H1 (cell line): ENCODE results near the gene MPP4. TPM values are rescaled to one million over a fixed set of nuclear protein-coding genes. Genes with fewer than 3 reads are reported as not detected.

Experiments
- CTCF ChIA-PET: fragments of 300-600 bp; sonication (Branson Sonifier 250); formaldehyde crosslinking; loops from one replicate; lab custom pipeline; 2021; ENCODE audit not compliant: partially characterized antibody; lab: Charles Lee
- POLR2A ChIA-PET: fragments of 300-600 bp; sonication (Branson Sonifier 250); formaldehyde crosslinking; loops from one replicate; lab custom pipeline; 2021; ENCODE audit warnings: inconsistent platforms; ENCODE audit not compliant: partially characterized antibody; lab: Charles Lee
- DNase-seq, 2 experiments: peaks; one replicate each; pipeline versions ENCODE4 v3.0.0 to v3.0.0-alpha.2; 2010 to 2022; ENCODE audit warnings: low spot score in 2 of 2, low read depth in 1 of 2, mixed read lengths in 1 of 2
- FAIRE-seq: peaks from 2 replicates; lab custom pipeline; 2011; peaks lifted over from hg19 to GRCh38; lab: Jason Lieb, UNC
- H2AFZ ChIP-seq: 2 replicates; pipeline ENCODE4 v1.8.1; 2012; ENCODE audit warnings: low read length, inconsistent platforms
- H2AK5ac ChIP-seq: 2 replicates; pipeline ENCODE4 v1.6.1; 2013; ENCODE audit warnings: low read depth, low read length
- H2BK120ac ChIP-seq: replicated peaks from 2 replicates; pipeline ENCODE3; 2013; ENCODE audit warnings: low read depth, low read length, inconsistent platforms
- H2BK12ac ChIP-seq: 2 replicates; pipeline ENCODE4 v1.6.1; 2013; ENCODE audit warnings: low read depth, low read length
- H2BK15ac ChIP-seq: 2 replicates; pipeline ENCODE4 v1.6.1; 2013; ENCODE audit warnings: low read length
- H2BK20ac ChIP-seq: 2 replicates; pipeline ENCODE4 v1.6.1; 2013; ENCODE audit warnings: low read length
- H2BK5ac ChIP-seq: 2 replicates; pipeline ENCODE4 v1.6.1; 2013; ENCODE audit warnings: low read depth, low read length
- H3K14ac ChIP-seq: 2 replicates; pipeline ENCODE4 v1.6.1; 2013; ENCODE audit warnings: inconsistent platforms; ENCODE audit not compliant: insufficient read length
- H3K18ac ChIP-seq: 2 replicates; pipeline ENCODE4 v1.6.1; 2013; ENCODE audit warnings: low read length; ENCODE audit errors: extremely low read depth
- H3K23ac ChIP-seq: 2 replicates; pipeline ENCODE4 v1.6.1; 2013; ENCODE audit warnings: inconsistent platforms; ENCODE audit not compliant: insufficient read length
- H3K23me2 ChIP-seq: 2 replicates; pipeline ENCODE4 v1.6.1; 2013; ENCODE audit warnings: low read depth, low read length
- H3K27ac ChIP-seq: 2 replicates; pipeline ENCODE4 v1.6.1; 2011; ENCODE audit warnings: low read depth, low read length, inconsistent platforms
- H3K27me3 ChIP-seq, 4 experiments: replicated peaks in 1 of 4; 1 replicate in 1 of 4; 2 replicates in 3 of 4; pipeline versions ENCODE4 v1.6.1 to v1.8.1; 2011 to 2013; ENCODE audit warnings: low read length in 3 of 4, mild to moderate bottlenecking in 3 of 4, inconsistent platforms in 2 of 4, mixed read lengths in 2 of 4, moderate library complexity in 1 of 4; ENCODE audit not compliant: control insufficient read depth in 3 of 4, insufficient read depth in 3 of 4; ENCODE audit errors: extremely low read depth in 1 of 4
- H3K36me3 ChIP-seq, 4 experiments: 2 replicates each; pipeline versions ENCODE4 v1.6.1 to v1.8.1; 2011 to 2013; ENCODE audit warnings: mild to moderate bottlenecking in 4 of 4, low read length in 3 of 4, moderate library complexity in 2 of 4, control low read depth in 1 of 4, inconsistent platforms in 1 of 4; ENCODE audit not compliant: insufficient read depth in 4 of 4, control insufficient read depth in 2 of 4
- H3K4ac ChIP-seq: replicated peaks from 2 replicates; pipeline ENCODE3; 2013; ENCODE audit warnings: low read length, low read depth, mixed read lengths, inconsistent platforms; ENCODE audit not compliant: insufficient read length
- H3K4me1 ChIP-seq, 4 experiments: replicated peaks in 1 of 4; 1 replicate in 1 of 4; 2 replicates in 3 of 4; pipeline versions ENCODE4 v1.6.1 to v1.8.1; 2011 to 2013; ENCODE audit warnings: low read length in 3 of 4, inconsistent platforms in 2 of 4, mixed read lengths in 1 of 4; ENCODE audit not compliant: insufficient read depth in 4 of 4, control insufficient read depth in 3 of 4
- H3K4me2 ChIP-seq, 2 experiments: 2 replicates each; pipeline versions ENCODE4 v1.6.1 to v1.8.1; 2011 to 2013; ENCODE audit warnings: low read depth in 2 of 2, low read length in 2 of 2, control low read depth in 1 of 2, inconsistent platforms in 1 of 2, mild to moderate bottlenecking in 1 of 2; ENCODE audit not compliant: insufficient read depth in 1 of 2
- H3K4me3 ChIP-seq, 4 experiments: fragments of 200-600, 300-600 bp in 1 of 4; sonication (generic), shearing (Covaris generic), sonication (Bioruptor Twin) in 1 of 4; 2 replicates each; pipeline versions ENCODE4 v1.5.1 to v1.8.1; 2011 to 2016; ENCODE audit warnings: low read length in 4 of 4, low read depth in 3 of 4, control low read depth in 2 of 4, inconsistent platforms in 2 of 4, mild to moderate bottlenecking in 2 of 4, mixed read lengths in 1 of 4, moderate library complexity in 1 of 4; ENCODE audit not compliant: insufficient read depth in 2 of 4; ENCODE audit errors: extremely low read depth in 1 of 4
- H3K56ac ChIP-seq: replicated peaks from 2 replicates; pipeline ENCODE3; 2013; ENCODE audit warnings: low read depth, mild to moderate bottlenecking, mixed read lengths, low read length, inconsistent platforms; ENCODE audit not compliant: insufficient read length
- H3K79me1 ChIP-seq: 2 replicates; pipeline ENCODE4 v1.6.1; 2013; ENCODE audit warnings: low read depth, low read length, control low read depth
- H3K79me2 ChIP-seq, 2 experiments: 2 replicates each; pipeline versions ENCODE4 v1.6.1 to v1.8.1; 2012 to 2013; ENCODE audit warnings: low read length in 2 of 2, mild to moderate bottlenecking in 2 of 2, inconsistent platforms in 1 of 2; ENCODE audit not compliant: insufficient read depth in 2 of 2, control insufficient read depth in 1 of 2
- H3K9ac ChIP-seq, 4 experiments: replicated peaks in 1 of 4; 1 replicate in 1 of 4; 2 replicates in 3 of 4; pipeline versions ENCODE4 v1.6.1 to v1.8.1; 2011 to 2013; ENCODE audit warnings: low read depth in 3 of 4, low read length in 3 of 4, control low read depth in 2 of 4, mild to moderate bottlenecking in 2 of 4, moderate library complexity in 2 of 4, inconsistent platforms in 1 of 4; ENCODE audit errors: extremely low read depth in 1 of 4
- H3K9me3 ChIP-seq, 2 experiments: 2 replicates each; pipeline versions ENCODE4 v1.6.1 to v1.8.1; 2012 to 2013; ENCODE audit warnings: mild to moderate bottlenecking in 2 of 2, moderate library complexity in 2 of 2, control low read depth in 1 of 2, inconsistent platforms in 1 of 2, low read depth in 1 of 2, low read length in 1 of 2, mixed read lengths in 1 of 2; ENCODE audit not compliant: insufficient read depth in 2 of 2
- H4K20me1 ChIP-seq, 2 experiments: replicated peaks in 1 of 2; 2 replicates each; pipeline versions ENCODE3 to v1.8.1; 2011 to 2013; ENCODE audit warnings: inconsistent platforms in 2 of 2, low read length in 2 of 2, mild to moderate bottlenecking in 1 of 2; ENCODE audit not compliant: insufficient read depth in 2 of 2, control insufficient read depth in 1 of 2
- H4K5ac ChIP-seq: 2 replicates; pipeline ENCODE4 v1.6.1; 2013; ENCODE audit warnings: low read length, low read depth, mixed read lengths, inconsistent platforms; ENCODE audit not compliant: insufficient read length
- H4K8ac ChIP-seq: 2 replicates; pipeline ENCODE4 v1.8.0; 2013; ENCODE audit warnings: mild to moderate bottlenecking, moderate library complexity, low read length, inconsistent platforms; ENCODE audit not compliant: insufficient read depth; ENCODE audit errors: extremely low read depth
- H4K91ac ChIP-seq: replicated peaks from 2 replicates; pipeline ENCODE3; 2013; ENCODE audit warnings: low read length, mixed read lengths, inconsistent platforms; ENCODE audit not compliant: insufficient read length
- CEBPB ChIP-seq: IDR thresholded peaks from 2 replicates; pipeline ENCODE4 v1.6.1; 2012; ENCODE audit warnings: low read depth, low read length
- CREB1 ChIP-seq: IDR thresholded peaks from 2 replicates; pipeline ENCODE4 v1.6.1; 2012; ENCODE audit warnings: inconsistent platforms
- PHF8 ChIP-seq: fragments of 200-600 bp; sonication (generic); conservative IDR thresholded peaks from 2 replicates; pipeline ENCODE4 v1.7.1; 2012; ENCODE audit warnings: low read depth, mild to moderate bottlenecking, inconsistent platforms, low read length, moderate library complexity
- POLR2A ChIP-seq, 2 experiments: IDR thresholded peaks; 1 replicate in 1 of 2; 2 replicates in 1 of 2; pipeline ENCODE4 v1.6.1; 2011; ENCODE audit warnings: low read depth in 2 of 2, low read length in 2 of 2, mild to moderate bottlenecking in 2 of 2; ENCODE audit errors: control extremely low read depth in 1 of 2
- SAP30 ChIP-seq: fragments of 300-600 bp; sonication (generic); IDR thresholded peaks from 2 replicates; pipeline ENCODE4 v1.7.1; 2012; ENCODE audit warnings: low read length, moderate library complexity, mild to moderate bottlenecking, inconsistent platforms; ENCODE audit not compliant: insufficient read depth, insufficient replicate concordance
- SIN3A ChIP-seq, 2 experiments: IDR thresholded peaks in 1 of 2; conservative IDR thresholded peaks in 1 of 2; 2 replicates each; pipeline ENCODE4 v1.6.1; 2011 to 2012; ENCODE audit warnings: low read length in 2 of 2, improper control_type of control experiment in 1 of 2, low read depth in 1 of 2, mild to moderate bottlenecking in 1 of 2
- SIX5 ChIP-seq: IDR thresholded peaks from 2 replicates; pipeline ENCODE4 v1.6.1; 2011; ENCODE audit warnings: mild to moderate bottlenecking, low read depth, low read length
- SUZ12 ChIP-seq: fragments of 200-600 bp; sonication (generic); IDR thresholded peaks from 2 replicates; pipeline ENCODE4 v1.6.1; 2012; ENCODE audit warnings: mild to moderate bottlenecking, inconsistent platforms, low read length, moderate library complexity, mixed read lengths
- TAF1 ChIP-seq: IDR thresholded peaks from 2 replicates; pipeline ENCODE4 v1.6.1; 2011; ENCODE audit warnings: mild to moderate bottlenecking, low read depth, low read length
- WGBS, 2 experiments: shearing (Covaris generic) in 1 of 2; methylation state at CpG; one replicate each; pipeline versions ENCODE4 v1.1.6 to v1.1.7; 2013 to 2015; ENCODE audit warnings: low lambda C conversion rate in 2 of 2, mixed read lengths in 2 of 2, inconsistent platforms in 1 of 2, low coverage in 1 of 2, missing lambda C conversion rate in 1 of 2; ENCODE audit not compliant: insufficient replicate concordance in 2 of 2, insufficient coverage in 1 of 2, insufficient read length in 1 of 2; ENCODE audit errors: extremely low coverage in 1 of 2, missing lambda C conversion rate in 1 of 2; 5-methylcytosine and 5-hydroxymethylcytosine counted together
- polyA plus RNA-seq, 7 experiments: library from polyadenylated mRNA; depleted of rRNA in 3 of 7; stranded (reverse) in 5 of 7; unstranded in 2 of 7; fragments of >200 nt in 5 of 7; fragments of 200-250 nt in 2 of 7; gene quantifications; 1 replicate in 5 of 7; 2 replicates in 1 of 7; 4 replicates in 1 of 7; pipeline versions ENCODE4 v1.2.1 to v1.2.3, GENCODE V29; 2011 to 2013; ENCODE audit warnings: missing spikeins in 2 of 7, mixed read lengths in 2 of 7
- total RNA-seq: library from RNA; stranded (reverse); fragmentation: NEBNext Ultra II Directional; extraction: Animal tissue kit (Norgen Biotek cat#: 25700); gene quantifications from 2 replicates; pipeline ENCODE4 v1.2.1, GENCODE V29; 2021
- TF ChIP-seq, protein P1 (sequence below), 3 experiments: IDR thresholded peaks; 1 replicate in 2 of 3; 2 replicates in 1 of 3; pipeline versions ENCODE4 v1.5.1 to v1.6.1; 2011; ENCODE audit warnings: low read length in 3 of 3, mild to moderate bottlenecking in 3 of 3, inconsistent platforms in 2 of 3, low read depth in 1 of 3, moderate library complexity in 1 of 3; ENCODE audit not compliant: insufficient read depth in 1 of 3; ENCODE audit errors: control extremely low read depth in 1 of 3

The MPP4 gene
- total and polyA plus RNA-seq, 2 of the 8 experiments (the other 6 are each of a cell fraction or from before 2014, with no cell fraction given), result not detected

DNA sequence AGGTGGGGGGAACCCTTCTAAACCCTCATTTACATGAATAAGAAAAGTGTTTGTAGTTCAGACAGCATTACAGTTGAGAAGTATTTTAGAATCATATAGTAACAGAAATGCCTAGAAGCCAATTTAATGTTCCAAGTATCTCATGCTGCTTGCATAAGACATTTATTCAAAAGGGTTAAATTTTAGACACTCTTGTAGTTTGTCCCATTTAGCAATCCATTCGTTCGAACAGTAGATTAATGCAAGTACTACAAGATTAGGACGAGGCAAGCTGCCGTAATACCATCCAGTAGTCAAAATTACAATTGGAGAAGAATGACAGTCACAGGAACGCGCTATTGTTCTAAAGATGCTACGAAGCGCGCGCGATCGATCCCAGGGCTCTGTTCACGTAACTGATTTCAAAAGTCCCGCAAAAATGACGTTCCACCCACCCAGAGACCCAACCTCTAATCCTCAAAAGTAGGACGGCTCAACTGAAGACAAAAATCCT is 56.3 kb downstream of the MPP4 start:
- CTCF ChIA-PET, result interaction anchor here (1.9 kb wide), 1 partner anchor 11 kb away, joined by 6 read pairs; no protein-coding TSS in a partner anchor

More for the DNA sequence above, 56.3 kb downstream of the MPP4 start:
- POLR2A ChIA-PET, result interaction anchor here (0.9 to 3.1 kb wide), 7 partner anchors 8 to 191 kb away, joined by 3 to 17 read pairs (median 4); partner anchors contain the start of genes STRADB and TRAK2
- H3K18ac ChIP-seq, result no peak overlapping the region
- H3K14ac ChIP-seq, result no peak overlapping the region
- no peak overlapping the region for H3K56ac ChIP-seq
- H3K36me3 ChIP-seq, result peaks cover 2 to 15% (median 10%) of the 10 kb centered on the region in 4 experiments; a peak in 6 of 8 replicates
- H3K23me2 ChIP-seq, result no peaks in the 10 kb centered on the region; the same call in 1 of the 2 replicates
- H3K27me3 ChIP-seq, result no peaks in the 10 kb centered on the region
- WGBS, 2 experiments, result 2% methylated on average over 16 of the region's 16 CpGs; no CpG with 5 or more reads in 1 of the 2 experiments
- no peaks in the 10 kb centered on the region for H4K20me1 ChIP-seq
- no peaks in the 10 kb centered on the region for H3K9me3 ChIP-seq
- FAIRE-seq (peak; percentile 72), DNase-seq (no peak)
- H2BK15ac ChIP-seq, result no peak overlapping the region
- no peak overlapping the region for H2BK12ac ChIP-seq
- peaks cover 0 to 5% (median 0%) of the 10 kb centered on the region in 4 experiments; a peak in 1 of 7 replicates for H3K4me1 ChIP-seq
- H4K8ac ChIP-seq, result peak overlapping the region; percentile 97; the same call in 1 of the 2 replicates
- peak overlapping the region; percentile 91 for H4K5ac ChIP-seq
- no peaks in the 10 kb centered on the region for H3K79me1 ChIP-seq
- peak overlapping the region; percentile 50 to 98 (median 90) for H3K9ac ChIP-seq
- peak overlapping the region; percentile 99 for H2AFZ ChIP-seq
- H4K91ac ChIP-seq, result no peak overlapping the region
- peak overlapping the region; percentile 82 for H3K27ac ChIP-seq
- H2BK20ac ChIP-seq, result no peak overlapping the region
- H3K23ac ChIP-seq, result no peak overlapping the region
- peak overlapping the region; percentile 84 for H2BK5ac ChIP-seq
- peak overlapping the region; percentile 64 to 81 for H3K4me2 ChIP-seq
- peaks cover 0 to 28% of the 10 kb centered on the region in 2 experiments; a peak in 2 of 4 replicates for H3K79me2 ChIP-seq
- peak overlapping the region; percentile 93 to 98 (median 96) for H3K4me3 ChIP-seq
- H2BK120ac ChIP-seq, result no peak overlapping the region
- H2AK5ac ChIP-seq, result no peak overlapping the region
- TF ChIP-seq SUZ12 (no peak), CEBPB (no peak), POLR2A (IDR thresholded peaks at IDR 0.05; ENCODE audit: control extremely low read depth in 1 of 2, low read depth in 2 of 2, low read length in 2 of 2) (no peak), PHF8 (peak; percentile 83; the same call in 1 of the 2 replicates), CREB1 (no peak), SIN3A (conservative IDR thresholded peaks at IDR 0.05 in 1 of 2, IDR thresholded peaks at IDR 0.05 in 1 of 2; ENCODE audit: low read depth in 1 of 2, low read length in 2 of 2) (0 out of 4 replicates have a peak, but pooled peaks of 1 of the 2 experiments have one; percentile 24), SAP30 (peak; percentile 70), SIX5 (no peak), TAF1 (no peak)
- TF ChIP-seq, protein P1, sequence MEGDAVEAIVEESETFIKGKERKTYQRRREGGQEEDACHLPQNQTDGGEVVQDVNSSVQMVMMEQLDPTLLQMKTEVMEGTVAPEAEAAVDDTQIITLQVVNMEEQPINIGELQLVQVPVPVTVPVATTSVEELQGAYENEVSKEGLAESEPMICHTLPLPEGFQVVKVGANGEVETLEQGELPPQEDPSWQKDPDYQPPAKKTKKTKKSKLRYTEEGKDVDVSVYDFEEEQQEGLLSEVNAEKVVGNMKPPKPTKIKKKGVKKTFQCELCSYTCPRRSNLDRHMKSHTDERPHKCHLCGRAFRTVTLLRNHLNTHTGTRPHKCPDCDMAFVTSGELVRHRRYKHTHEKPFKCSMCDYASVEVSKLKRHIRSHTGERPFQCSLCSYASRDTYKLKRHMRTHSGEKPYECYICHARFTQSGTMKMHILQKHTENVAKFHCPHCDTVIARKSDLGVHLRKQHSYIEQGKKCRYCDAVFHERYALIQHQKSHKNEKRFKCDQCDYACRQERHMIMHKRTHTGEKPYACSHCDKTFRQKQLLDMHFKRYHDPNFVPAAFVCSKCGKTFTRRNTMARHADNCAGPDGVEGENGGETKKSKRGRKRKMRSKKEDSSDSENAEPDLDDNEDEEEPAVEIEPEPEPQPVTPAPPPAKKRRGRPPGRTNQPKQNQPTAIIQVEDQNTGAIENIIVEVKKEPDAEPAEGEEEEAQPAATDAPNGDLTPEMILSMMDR (IDR thresholded peaks at IDR 0.05; ENCODE audit: control extremely low read depth in 1 of 3, insufficient read depth in 1 of 3, low read depth in 1 of 3, low read length in 3 of 3), result no peak
- no peak overlapping the region for H3K4ac ChIP-seq
